Measurements from ENCODE around the gene GSX2. TPM values are rescaled to one million over a fixed set of nuclear protein-coding genes. Genes with fewer than 3 reads are reported as not detected.
A peak's percentile ranks its signal among the peaks of the same experiment; 100 is the strongest.

The GSX2 gene
- total RNA-seq, 1 experiment from 2014 or later: not detected

DNA sequence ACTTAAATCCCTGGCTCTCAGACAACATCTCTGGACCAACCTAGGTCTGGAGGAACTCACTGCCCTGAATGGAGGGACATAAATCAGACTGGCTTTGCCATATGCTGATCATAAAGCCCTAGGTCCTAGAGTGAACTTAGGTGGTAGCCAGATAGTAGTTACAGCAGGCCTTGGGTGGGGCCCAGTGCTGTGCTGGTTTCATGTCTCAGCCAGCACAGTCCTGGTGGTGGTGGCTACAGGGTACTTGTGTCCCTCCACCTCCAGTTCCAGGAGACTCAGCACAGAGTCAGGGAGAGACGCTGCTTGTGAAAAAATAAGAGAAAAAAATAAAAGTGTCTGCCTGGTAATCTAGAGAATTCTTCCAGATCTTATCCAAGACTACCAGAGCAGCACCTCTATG is 40.3 kb downstream of the GSX2 start:
- Mint-ChIP-seq H3K4me3 (ENCODE audit: unreplicated experiment) (no peak overlapping the region), H3K36me3 (ENCODE audit: insufficient read depth, unreplicated experiment) (no peaks in the 10 kb centered on the region), H3K27me3 (ENCODE audit: insufficient read depth, unreplicated experiment) (no peaks in the 10 kb centered on the region), H3K9me3 (ENCODE audit: unreplicated experiment) (no peaks in the 10 kb centered on the region), H3K4me1 (ENCODE audit: low read depth, unreplicated experiment) (peaks cover 14% of the 10 kb centered on the region), H3K27ac (ENCODE audit: unreplicated experiment) (no peak overlapping the region)
- ChIA-PET CTCF (no interaction called here), POLR2A (no interaction called here)
- Histone ChIP-seq H3K4me3 (ENCODE audit: low read depth, low read length) (no peak overlapping the region), H3K4me1 (peaks cover 5% of the 10 kb centered on the region), H3K36me3 (ENCODE audit: control insufficient read depth, insufficient read depth, low read length) (no peaks in the 10 kb centered on the region), H3K9me3 (no peaks in the 10 kb centered on the region), H3K27me3 (replicated peaks; ENCODE audit: control insufficient read depth, insufficient read depth, low read length) (no peaks in the 10 kb centered on the region)
- intact Hi-C loops (cut with micrococcal nuclease; ENCODE audit: unreplicated experiment): loop anchor here (5.0 kb wide), 1 partner anchor 208 kb away; no protein-coding TSS in a partner anchor
- TF ChIP-seq, protein P1, sequence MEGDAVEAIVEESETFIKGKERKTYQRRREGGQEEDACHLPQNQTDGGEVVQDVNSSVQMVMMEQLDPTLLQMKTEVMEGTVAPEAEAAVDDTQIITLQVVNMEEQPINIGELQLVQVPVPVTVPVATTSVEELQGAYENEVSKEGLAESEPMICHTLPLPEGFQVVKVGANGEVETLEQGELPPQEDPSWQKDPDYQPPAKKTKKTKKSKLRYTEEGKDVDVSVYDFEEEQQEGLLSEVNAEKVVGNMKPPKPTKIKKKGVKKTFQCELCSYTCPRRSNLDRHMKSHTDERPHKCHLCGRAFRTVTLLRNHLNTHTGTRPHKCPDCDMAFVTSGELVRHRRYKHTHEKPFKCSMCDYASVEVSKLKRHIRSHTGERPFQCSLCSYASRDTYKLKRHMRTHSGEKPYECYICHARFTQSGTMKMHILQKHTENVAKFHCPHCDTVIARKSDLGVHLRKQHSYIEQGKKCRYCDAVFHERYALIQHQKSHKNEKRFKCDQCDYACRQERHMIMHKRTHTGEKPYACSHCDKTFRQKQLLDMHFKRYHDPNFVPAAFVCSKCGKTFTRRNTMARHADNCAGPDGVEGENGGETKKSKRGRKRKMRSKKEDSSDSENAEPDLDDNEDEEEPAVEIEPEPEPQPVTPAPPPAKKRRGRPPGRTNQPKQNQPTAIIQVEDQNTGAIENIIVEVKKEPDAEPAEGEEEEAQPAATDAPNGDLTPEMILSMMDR (IDR thresholded peaks at IDR 0.05; ENCODE audit: insufficient read depth in 1 of 2, low read depth in 1 of 2, low read length in 1 of 2, severe bottlenecking in 1 of 2, unreplicated experiment in 1 of 2): no peak
- BruUV-seq (replicated peaks): no TSS peak
- DNase-seq: no peak

DNA sequence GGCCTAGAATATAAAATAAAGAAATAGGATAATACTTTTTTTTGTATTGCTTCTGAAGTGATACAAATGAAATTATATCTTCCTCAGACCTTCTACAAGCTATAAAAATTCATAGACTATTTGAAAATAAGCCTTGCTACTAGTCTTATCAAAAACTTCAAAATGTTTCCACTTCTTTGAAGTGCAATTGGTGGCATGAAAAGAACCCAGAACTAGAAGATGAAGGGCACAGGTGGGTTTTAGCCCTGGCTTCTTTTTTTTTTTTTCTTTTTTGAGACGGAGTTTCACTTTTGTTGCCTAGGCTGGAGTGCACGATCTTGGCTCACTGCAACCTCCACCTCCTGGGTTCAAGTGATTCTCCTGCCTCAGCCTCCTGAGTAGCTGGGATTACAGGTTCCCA is 44.2 kb downstream of the GSX2 start:
- Mint-ChIP-seq H3K27me3 (ENCODE audit: insufficient read depth, unreplicated experiment) (no peaks in the 10 kb centered on the region), H3K36me3 (ENCODE audit: insufficient read depth, unreplicated experiment) (no peaks in the 10 kb centered on the region), H3K4me1 (ENCODE audit: low read depth, unreplicated experiment) (peaks cover 16% of the 10 kb centered on the region), H3K27ac (ENCODE audit: unreplicated experiment) (no peak overlapping the region), H3K4me3 (ENCODE audit: unreplicated experiment) (no peak overlapping the region), H3K9me3 (ENCODE audit: unreplicated experiment) (no peaks in the 10 kb centered on the region)
- Histone ChIP-seq H3K4me3 (ENCODE audit: low read depth, low read length) (no peak overlapping the region), H3K27me3 (replicated peaks; ENCODE audit: control insufficient read depth, insufficient read depth, low read length) (no peaks in the 10 kb centered on the region), H3K36me3 (ENCODE audit: control insufficient read depth, insufficient read depth, low read length) (no peaks in the 10 kb centered on the region), H3K9me3 (no peaks in the 10 kb centered on the region), H3K4me1 (peaks cover 8% of the 10 kb centered on the region)
- TF ChIP-seq, protein P1 (IDR thresholded peaks at IDR 0.05; ENCODE audit: insufficient read depth in 1 of 2, low read depth in 1 of 2, low read length in 1 of 2, severe bottlenecking in 1 of 2, unreplicated experiment in 1 of 2): no peak
- POLR2A ChIA-PET: no interaction called here
- intact Hi-C loops (cut with micrococcal nuclease; ENCODE audit: unreplicated experiment): loop anchor here (1.0 to 5.0 kb wide), 8 partner anchors 25 to 235 kb away; partner anchors contain the start of gene CHIC2
- CTCF ChIA-PET: interaction anchor here (0.9 kb wide), 1 partner anchor 214 kb away, joined by 3 read pairs; no protein-coding TSS in a partner anchor
- no TSS peak for BruUV-seq (replicated peaks)
- no peak for DNase-seq

DNA sequence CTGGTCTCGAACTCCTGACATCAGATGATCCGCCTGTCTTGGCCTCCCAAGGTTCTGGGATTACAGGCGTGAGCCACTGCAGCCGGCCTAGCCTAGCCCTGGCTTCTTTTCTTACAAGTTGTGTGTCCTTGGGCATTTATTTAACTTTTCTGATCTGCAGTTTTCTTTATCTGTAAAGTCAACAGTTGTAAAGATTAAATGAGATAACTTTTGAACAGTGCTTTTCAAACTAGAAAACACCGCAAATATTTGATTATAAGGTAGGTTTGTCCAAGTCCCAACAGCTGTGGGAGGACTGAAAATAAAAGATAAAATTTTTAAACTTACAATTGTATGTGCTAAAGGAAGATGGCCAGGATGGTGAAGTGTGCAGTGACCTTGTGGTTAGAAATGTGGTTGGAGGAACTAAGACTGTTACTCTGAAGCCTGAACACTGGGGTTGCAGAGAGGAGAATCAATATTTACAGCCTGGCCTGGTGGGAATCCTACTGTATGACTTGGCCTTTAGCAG is 44.8 kb downstream of the GSX2 start:
- peak; percentile 74 to 88 for DNase-seq
- H3K36me3 ChIP-seq (ENCODE audit: control insufficient read depth, insufficient read depth, low read length): no peaks in the 10 kb centered on the region
- intact Hi-C loops (cut with micrococcal nuclease; ENCODE audit: unreplicated experiment): loop anchor here (1.0 to 5.0 kb wide), 8 partner anchors 26 to 236 kb away; partner anchors contain the start of gene CHIC2
- H3K27me3 ChIP-seq (replicated peaks; ENCODE audit: control insufficient read depth, insufficient read depth, low read length): no peaks in the 10 kb centered on the region
- H3K4me3 ChIP-seq (ENCODE audit: low read depth, low read length): no peak overlapping the region
- H3K27ac Mint-ChIP-seq (ENCODE audit: unreplicated experiment): peak overlapping the region; percentile 52
- H3K4me1 Mint-ChIP-seq (ENCODE audit: low read depth, unreplicated experiment): peaks cover 12% of the 10 kb centered on the region
- no peaks in the 10 kb centered on the region for H3K36me3 Mint-ChIP-seq (ENCODE audit: insufficient read depth, unreplicated experiment)
- CTCF ChIA-PET: interaction anchor here (0.9 kb wide), 1 partner anchor 214 kb away, joined by 3 read pairs; no protein-coding TSS in a partner anchor
- BruUV-seq (replicated peaks): no TSS peak
- no peaks in the 10 kb centered on the region for H3K27me3 Mint-ChIP-seq (ENCODE audit: insufficient read depth, unreplicated experiment)
- TF ChIP-seq, protein P1 (IDR thresholded peaks at IDR 0.05; ENCODE audit: insufficient read depth in 1 of 2, low read depth in 1 of 2, low read length in 1 of 2, severe bottlenecking in 1 of 2, unreplicated experiment in 1 of 2): no peak
- H3K4me3 Mint-ChIP-seq (ENCODE audit: unreplicated experiment): no peak overlapping the region
- no peaks in the 10 kb centered on the region for H3K9me3 Mint-ChIP-seq (ENCODE audit: unreplicated experiment)
- POLR2A ChIA-PET: no interaction called here
- no peaks in the 10 kb centered on the region for H3K9me3 ChIP-seq
- peaks cover 8% of the 10 kb centered on the region for H3K4me1 ChIP-seq

All from Caco-2 (cell line).